Tibial nerve (tissue), 4 donors: ENCODE data around the gene LSM7.
"Not testable (repeated sequence)": the region's sequence is repeated elsewhere in the genome, so short reads cannot be mapped to it uniquely, and the experiment has no call there.

Experiments
- CTCF ChIP-seq, 5 experiments: fragments of 200-600 bp in 3 of 5; fragments of 450-650 bp in 2 of 5; sonication (generic) in 3 of 5; IDR thresholded peaks; one replicate each; pipeline ENCODE4 v1.5.1; 2016 to 2019; ENCODE audit warnings: antibody characterized with exemption in 5 of 5, mild to moderate bottlenecking in 3 of 5, moderate library complexity in 2 of 5
- EP300 ChIP-seq, 2 donors: sonication (generic); formaldehyde crosslinking; IDR thresholded peaks; one replicate each; pipeline ENCODE4 v1.6.1; 2017; ENCODE audit warnings: antibody characterized with exemption in 2 of 2, mild to moderate bottlenecking in 1 of 2
- POLR2A ChIP-seq, 2 donors: fragments of 450-650 bp; IDR thresholded peaks; one replicate each; pipeline ENCODE4 v1.6.1; 2017; ENCODE audit warnings: antibody characterized with exemption in 2 of 2, mild to moderate bottlenecking in 2 of 2, moderate library complexity in 2 of 2

- TF ChIP-seq CTCF, POLR2A, EP300 (IDR thresholded peaks at IDR 0.05): not testable (repeated sequence)
These were observed 21.4 kb upstream of the LSM7 start for GRCh38 chr19:2349818-2350217.
